Kidney epithelial cell (primary cell): Measurements from ENCODE around the gene FAM229A. TPM values are rescaled to one million over a fixed set of nuclear protein-coding genes. Genes with fewer than 3 reads are reported as not detected.

Experiments used
- DNase-seq: peaks from one replicate; pipeline ENCODE4 v3.0.0-alpha.2; 2010; ENCODE audit warnings: low read depth
- H3K27me3 ChIP-seq: 2 replicates; pipeline ENCODE4 v1.6.0; 2011; ENCODE audit warnings: low read length; ENCODE audit not compliant: control insufficient read depth, insufficient read depth
- H3K36me3 ChIP-seq: 2 replicates; pipeline ENCODE4 v1.5.1; 2011; ENCODE audit warnings: low read length; ENCODE audit not compliant: control insufficient read depth, insufficient read depth
- H3K4me3 ChIP-seq: 2 replicates; pipeline ENCODE4 v1.5.1; 2011; ENCODE audit warnings: low read depth, mild to moderate bottlenecking, control low read depth, low read length
- total RNA-seq: library from RNA; depleted of rRNA; stranded (reverse); fragments of >200 nt; gene quantifications from 2 replicates; pipeline ENCODE4 v1.2.3, GENCODE V29; 2015
- TF ChIP-seq, protein P1 (sequence below): IDR thresholded peaks from 2 replicates; pipeline ENCODE4 v1.5.1; 2011; ENCODE audit warnings: mild to moderate bottlenecking, moderate library complexity, low read length, control low read depth, inconsistent platforms; ENCODE audit not compliant: insufficient read depth, poor library complexity, severe bottlenecking

The FAM229A gene, protein sequence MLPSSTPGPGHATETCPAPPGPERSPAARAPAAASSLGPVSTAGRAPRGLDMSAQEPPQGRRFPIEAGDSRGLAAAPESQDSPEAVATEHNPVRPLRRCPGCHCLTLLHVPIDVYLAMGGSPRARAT
- 3.4 and 7.5 TPM in 2 replicates for total RNA-seq

DNA sequence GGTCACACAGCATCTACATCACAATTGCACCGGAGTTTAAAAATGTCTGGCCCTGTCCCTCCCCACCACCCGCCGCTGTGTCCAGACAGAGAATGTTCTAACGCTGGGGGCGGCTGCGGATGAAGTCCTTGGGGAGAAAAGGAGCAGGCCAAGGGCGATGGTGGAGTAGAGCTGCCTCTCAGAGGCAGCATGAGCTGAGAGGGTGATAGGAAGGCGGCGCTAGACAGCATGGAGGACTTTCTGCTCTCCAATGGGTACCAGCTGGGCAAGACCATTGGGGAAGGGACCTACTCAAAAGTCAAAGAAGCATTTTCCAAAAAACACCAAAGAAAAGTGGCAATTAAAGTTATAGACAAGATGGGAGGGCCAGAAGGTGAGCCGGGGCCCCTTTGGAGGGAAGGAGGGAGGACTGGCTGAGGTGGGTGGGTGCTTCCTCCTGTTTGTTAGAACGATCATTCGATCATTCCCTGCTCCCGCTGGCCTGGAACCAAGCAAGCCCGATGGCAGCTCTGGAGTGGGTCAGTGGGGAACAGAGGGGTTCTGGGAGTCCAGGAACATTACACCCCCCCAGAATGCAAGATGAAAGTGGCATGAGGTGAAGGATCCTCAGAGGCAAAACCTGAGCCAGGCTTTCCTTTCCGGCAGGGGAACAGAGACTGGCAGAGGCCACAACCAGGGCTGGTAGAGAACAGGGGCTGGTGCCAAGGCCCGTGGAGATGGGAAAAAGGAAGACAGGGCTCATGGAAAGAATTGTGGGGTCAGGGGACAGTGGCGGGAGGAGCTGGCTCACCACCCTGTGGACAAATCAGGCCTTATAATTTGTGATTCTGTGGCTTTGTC, at the start of gene FAM229A, which contains the start of gene TSSK3:
Gene FAM229A (minus strand): TSS at position 12 of the 840 bp plus-strand sequence. CDS start 394 bp downstream, outside the sequence.
Gene TSSK3 (plus strand): TSS at position 66 of the 840 bp plus-strand sequence. CDS start 163 bp downstream, at position 229.
- Histone ChIP-seq H3K4me3 (peak within 1 kb of the TSS; percentile 37), H3K27me3 (no peaks in the 10 kb centered on the region), H3K36me3 (peaks cover 4% of the 10 kb centered on the region)
- no peak for DNase-seq
- TF ChIP-seq, protein P1, sequence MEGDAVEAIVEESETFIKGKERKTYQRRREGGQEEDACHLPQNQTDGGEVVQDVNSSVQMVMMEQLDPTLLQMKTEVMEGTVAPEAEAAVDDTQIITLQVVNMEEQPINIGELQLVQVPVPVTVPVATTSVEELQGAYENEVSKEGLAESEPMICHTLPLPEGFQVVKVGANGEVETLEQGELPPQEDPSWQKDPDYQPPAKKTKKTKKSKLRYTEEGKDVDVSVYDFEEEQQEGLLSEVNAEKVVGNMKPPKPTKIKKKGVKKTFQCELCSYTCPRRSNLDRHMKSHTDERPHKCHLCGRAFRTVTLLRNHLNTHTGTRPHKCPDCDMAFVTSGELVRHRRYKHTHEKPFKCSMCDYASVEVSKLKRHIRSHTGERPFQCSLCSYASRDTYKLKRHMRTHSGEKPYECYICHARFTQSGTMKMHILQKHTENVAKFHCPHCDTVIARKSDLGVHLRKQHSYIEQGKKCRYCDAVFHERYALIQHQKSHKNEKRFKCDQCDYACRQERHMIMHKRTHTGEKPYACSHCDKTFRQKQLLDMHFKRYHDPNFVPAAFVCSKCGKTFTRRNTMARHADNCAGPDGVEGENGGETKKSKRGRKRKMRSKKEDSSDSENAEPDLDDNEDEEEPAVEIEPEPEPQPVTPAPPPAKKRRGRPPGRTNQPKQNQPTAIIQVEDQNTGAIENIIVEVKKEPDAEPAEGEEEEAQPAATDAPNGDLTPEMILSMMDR = no peak

DNA sequence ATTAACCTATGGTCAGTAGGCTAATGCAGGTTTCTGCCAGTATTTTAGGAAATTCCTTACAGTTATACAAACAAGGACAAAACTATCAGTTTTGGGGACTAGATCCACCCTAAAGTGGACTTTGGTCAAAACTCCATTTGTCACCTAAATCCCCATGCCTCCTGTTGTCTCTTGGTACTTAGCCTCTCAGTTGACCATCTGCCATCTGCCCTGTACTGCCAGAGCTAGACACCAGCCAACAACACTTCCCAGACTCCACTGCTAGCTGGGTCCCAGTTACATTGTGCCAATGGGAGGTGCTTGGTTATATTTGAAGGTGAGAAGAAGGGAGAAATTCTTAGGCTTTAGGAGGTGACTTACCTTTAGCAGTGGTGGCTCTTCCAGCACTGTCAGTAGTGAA, 49.0 kb upstream of the FAM229A start:
- H3K36me3 ChIP-seq = no peaks in the 10 kb centered on the region
- TF ChIP-seq, protein P1 = no peak
- DNase-seq = no peak
- peaks cover 2% of the 10 kb centered on the region for H3K27me3 ChIP-seq
- H3K4me3 ChIP-seq = no peak overlapping the region

DNA sequence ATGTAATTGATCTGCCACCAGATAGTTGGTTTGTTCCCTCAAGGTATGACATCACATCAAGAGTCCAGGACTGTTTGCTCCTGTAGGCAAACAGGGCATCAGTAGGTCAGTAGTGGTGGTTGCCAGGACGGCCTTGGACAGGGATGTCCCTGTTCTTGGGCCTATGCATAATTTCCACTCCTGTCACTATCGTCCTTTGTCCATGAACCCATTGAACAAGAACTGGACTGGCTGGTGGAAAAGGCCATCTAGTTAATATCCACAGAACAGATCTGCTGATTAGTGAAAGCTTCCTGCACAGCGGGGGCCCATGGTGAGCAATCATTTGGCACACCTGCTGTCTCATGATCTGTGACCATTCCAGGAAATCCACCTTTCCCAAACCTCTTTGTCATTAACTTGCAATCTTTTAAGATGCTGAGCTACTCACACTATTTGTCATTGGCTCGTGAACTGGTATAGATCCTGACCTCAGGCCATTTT, 44.4 kb upstream of the FAM229A start:
- DNase-seq = no peak
- no peaks in the 10 kb centered on the region for H3K27me3 ChIP-seq
- TF ChIP-seq, protein P1 = no peak
- no peak overlapping the region for H3K4me3 ChIP-seq
- no peaks in the 10 kb centered on the region for H3K36me3 ChIP-seq

DNA sequence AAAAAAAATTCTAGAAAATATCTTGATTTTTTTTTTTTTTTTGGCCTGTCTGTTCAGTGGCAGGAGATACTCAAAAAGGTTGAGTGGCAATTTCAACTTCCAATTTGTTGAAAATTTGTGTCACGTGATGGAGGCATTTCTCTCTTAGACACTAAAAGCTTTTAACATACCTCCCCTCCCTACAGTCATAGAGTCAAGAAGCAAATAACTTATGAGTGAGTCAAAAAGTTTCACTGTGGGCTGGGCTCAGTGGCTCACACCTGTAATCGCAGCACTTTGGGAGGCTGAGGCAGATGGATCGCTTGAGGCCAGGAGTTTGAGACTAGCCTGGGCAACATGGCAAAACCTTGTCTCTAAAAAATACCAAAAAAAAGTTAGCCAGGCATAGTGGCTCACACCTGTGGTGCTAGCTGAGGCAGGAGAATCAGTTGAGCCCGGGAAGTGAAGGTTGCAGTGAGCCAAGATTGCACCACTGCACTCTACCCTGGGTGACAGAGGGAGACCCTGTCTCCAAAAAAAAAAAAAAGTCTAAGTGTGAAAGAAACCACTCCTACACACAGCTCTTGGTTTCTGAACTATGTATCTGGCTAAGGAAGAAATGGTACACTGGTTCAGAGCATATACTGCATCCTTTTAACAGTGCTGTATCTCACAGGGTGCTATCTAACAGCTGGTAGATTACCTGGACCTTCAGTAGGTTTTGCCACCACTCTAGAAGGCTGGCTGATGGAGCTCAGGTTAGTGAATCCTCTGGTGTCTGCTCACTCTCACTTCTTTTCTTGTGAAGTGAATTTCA, 43.6 kb upstream of the FAM229A start:
- Histone ChIP-seq H3K27me3 (no peaks in the 10 kb centered on the region), H3K4me3 (no peak overlapping the region), H3K36me3 (no peaks in the 10 kb centered on the region)
- TF ChIP-seq, protein P1 = no peak
- DNase-seq = no peak

DNA sequence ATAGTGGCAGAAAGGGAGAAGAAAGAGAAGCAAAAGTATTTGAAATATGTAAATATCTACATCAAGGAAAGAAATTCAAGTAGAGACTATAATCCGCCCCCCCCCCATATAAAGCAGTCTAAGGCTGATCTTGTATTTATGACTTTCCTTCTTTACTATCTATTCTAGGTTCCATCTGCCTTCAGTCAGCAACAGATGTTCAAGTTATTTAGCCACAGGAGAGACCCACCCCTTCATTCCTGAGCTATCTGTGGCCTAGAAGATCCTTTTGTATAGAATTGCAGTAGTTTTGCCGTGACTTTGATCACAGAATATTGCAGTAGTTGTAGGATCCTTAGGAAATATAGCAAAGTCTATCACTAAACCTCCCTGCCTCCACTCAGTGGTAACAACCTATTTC, 42.7 kb upstream of the FAM229A start:
- TF ChIP-seq, protein P1 = no peak
- Histone ChIP-seq H3K36me3 (no peaks in the 10 kb centered on the region), H3K4me3 (no peak overlapping the region), H3K27me3 (no peaks in the 10 kb centered on the region)
- DNase-seq = no peak
